GM18907 (cell line): ENCODE data around the gene MARCHF3.
"Not testable (repeated sequence)": the region's sequence is repeated elsewhere in the genome, so short reads cannot be mapped to it uniquely, and the experiment has no call there.

Experiments
- ATAC-seq: cut with Tn5 transposase; IDR thresholded peaks from one replicate; pipeline ENCODE4 v1.9.1; 2021; ENCODE audit warnings: mild to moderate bottlenecking, moderate library complexity; ENCODE audit not compliant: unreplicated experiment

MARCHF3 gene

GRCh38 chr5:126961702-126962101 lies 68.7 kb downstream of the MARCHF3 start:
- ATAC-seq: no peak

GRCh38 chr5:126961128-126961527 lies 69.2 kb downstream of the MARCHF3 start:
- ATAC-seq: no peak

- ATAC-seq: no peak
Observed at GRCh38 chr5:126959188-126959587, 71.2 kb downstream of the MARCHF3 start.

DNA sequence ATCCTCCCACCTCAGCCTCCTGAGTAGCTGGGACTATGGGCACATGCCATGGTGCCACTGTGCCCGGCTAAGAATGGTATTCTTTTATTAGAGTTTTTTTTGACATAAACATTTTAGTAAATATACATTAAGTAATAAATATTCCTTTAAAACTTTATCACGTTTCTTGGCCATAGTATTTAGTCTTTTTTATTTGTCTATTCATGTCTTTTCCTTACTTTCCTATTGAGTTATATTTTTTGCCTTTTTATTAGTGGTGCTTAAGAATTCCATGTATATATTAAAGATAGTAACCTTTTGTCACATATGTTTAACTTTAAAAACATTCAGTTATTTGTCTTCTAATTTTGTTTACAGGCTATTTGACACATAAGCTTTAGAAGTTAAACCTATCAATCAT lies 73.4 kb downstream of the MARCHF3 start:
- ATAC-seq: no peak

- ATAC-seq: no peak
Observed at GRCh38 chr5:126954981-126955380, 75.4 kb downstream of the MARCHF3 start.

GRCh38 chr5:126953640-126954039 lies 76.7 kb downstream of the MARCHF3 start:
- no peak for ATAC-seq

DNA sequence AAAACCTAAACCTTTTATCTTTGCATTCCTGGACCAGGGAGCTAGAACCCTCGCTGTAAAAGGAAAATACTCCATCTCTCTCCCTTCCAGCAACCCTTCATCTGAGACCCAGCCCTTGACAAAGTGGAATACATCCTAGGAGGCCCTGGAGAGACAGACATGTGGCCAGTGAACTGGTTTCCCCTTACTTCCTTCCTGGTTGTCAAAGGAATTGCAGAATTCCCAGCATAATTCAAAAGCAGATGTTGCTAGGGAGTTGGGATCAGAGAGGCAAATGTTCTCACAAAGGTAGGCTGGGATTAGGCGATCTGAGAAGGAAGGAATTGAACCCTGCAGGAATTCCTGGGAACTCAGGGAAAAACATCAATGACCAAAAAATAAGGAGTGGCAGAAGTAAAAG lies 80.9 kb downstream of the MARCHF3 start:
- no peak for ATAC-seq

- no peak for ATAC-seq
Observed at GRCh38 chr5:126948453-126948852, 81.9 kb downstream of the MARCHF3 start.

- ATAC-seq: peak; percentile 21
Observed at GRCh38 chr5:126948011-126948355, 82.4 kb downstream of the MARCHF3 start.

DNA sequence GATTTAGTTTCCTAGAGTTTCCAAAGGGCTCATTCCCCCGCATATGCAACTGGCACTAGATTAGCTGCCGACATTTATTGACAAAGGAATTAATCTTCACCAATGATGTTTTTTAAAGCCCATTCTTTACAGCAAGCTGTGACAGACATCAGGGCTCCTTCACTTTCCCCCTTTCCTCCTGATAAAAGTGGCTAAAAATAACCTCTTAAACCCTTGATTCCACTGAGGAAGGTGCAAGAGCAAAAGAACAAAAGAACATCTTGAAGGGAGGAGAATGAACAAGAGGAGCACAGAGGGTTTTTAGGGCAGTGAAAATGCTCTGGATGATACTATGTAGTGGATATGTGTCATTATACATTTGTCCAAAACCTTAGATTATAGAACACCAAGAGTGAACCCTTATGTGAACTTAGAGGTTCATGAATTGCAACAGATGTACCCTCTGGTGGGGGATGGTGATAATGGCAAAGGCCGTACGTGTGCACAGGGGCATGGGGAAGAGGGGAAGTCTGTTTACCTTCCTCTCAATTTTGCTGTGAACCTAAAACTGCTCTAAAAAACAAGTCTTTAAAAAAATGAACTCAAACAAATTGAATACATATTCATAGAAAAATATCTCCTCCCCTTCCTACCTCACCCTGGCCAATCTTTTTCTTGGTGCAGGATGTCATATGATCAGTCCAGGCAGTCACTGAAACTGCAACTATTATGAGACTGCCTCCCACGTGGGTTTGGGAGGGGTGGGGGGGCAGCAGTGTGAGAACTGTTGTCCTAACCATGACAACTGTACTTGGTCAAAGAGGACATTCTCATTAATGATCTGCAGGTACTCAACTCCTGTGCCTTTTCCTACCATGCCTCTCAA lies 83.0 kb downstream of the MARCHF3 start:
- ATAC-seq: peak; percentile 90

DNA sequence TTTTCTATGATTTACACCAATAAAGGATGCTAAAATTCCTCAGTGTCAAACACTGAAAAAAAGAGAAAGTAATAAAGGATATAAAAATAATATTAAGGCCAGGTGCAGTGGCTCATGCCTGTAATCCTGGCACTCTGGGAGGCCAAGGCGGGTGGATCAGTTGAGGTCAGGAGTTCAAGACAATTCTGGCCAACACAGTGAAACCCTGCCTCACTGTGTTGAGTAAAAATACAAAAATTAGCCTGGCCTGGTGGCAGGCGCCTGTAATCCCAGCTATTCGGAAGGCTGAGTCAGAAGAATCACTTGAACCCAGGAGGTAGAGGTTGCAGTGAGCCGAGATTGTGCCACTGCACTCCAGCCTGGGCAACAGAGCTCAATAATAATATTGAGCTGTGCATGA lies 87.5 kb downstream of the MARCHF3 start:
- not testable (repeated sequence) for ATAC-seq

- ATAC-seq: no peak
Observed at GRCh38 chr5:126941403-126941802, 89.0 kb downstream of the MARCHF3 start.

DNA sequence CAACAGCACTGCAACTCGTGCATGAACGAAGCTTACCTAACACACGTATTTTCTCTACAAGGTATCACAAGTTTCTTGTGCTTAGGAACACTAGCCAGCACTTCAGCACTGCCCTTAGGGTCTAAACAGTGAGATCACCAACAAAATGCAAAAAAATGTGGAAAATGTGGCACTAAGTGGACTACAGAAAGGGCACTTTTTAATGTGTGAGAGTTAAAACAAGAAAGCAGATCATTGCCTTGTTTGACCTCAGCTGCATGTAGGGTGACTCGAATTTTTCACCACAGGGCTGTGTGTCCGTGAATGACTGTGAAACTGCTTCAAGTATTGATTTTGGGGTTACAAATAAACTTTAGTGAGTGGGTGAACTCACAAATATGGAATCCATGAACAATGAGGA lies 90.5 kb downstream of the MARCHF3 start:
- no peak for ATAC-seq

- ATAC-seq: no peak
Observed at GRCh38 chr5:126938466-126938865, 91.9 kb downstream of the MARCHF3 start.

DNA sequence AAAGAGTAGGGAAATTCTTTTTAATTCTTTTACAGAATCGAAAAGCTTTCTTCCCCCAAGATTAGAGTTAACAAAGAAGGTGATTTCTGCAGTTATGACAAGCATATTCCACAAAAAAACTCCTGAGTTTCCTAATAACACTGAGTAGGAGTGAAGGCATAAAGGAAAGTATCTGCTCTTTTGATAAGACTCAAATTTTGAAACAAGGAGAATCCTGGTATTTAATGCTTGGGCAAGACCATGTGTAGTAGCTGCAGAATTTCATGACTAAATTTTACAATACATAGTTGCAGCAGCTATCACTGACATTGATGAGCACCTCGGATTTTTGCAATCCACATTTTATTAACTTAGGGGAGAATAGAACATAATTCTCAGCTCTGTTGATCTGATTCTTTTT lies 92.6 kb downstream of the MARCHF3 start:
- no peak for ATAC-seq

DNA sequence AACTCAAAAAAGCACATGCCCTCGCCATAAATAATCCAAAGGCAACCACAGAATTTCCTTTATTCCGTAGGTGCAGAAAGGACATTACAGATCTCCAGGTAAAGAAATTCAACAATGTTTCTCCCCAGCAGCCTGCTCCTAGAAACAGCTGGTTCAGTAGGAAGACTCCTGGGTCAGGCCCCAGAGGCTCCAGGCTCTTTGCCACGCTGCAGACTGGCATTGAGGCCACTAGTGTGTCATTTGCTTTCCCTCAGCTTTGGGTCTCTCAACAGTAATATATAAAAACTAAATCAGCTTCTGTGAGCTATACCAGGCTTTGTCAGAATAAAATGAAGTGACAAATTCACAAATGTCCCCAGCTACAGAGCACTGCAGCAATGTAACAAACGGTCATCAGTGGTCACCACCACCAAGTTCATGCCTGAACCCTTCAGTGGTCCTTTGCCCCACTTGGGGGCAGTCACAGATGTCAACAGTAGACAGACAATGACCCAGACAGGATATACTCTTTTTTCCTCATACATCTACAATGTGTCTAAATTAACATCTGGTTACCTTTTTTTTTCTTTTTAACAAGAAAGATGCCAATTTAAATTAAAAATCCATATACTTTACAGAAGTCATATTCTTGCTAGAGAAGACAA lies 93.5 kb downstream of the MARCHF3 start:
- ATAC-seq: no peak

DNA sequence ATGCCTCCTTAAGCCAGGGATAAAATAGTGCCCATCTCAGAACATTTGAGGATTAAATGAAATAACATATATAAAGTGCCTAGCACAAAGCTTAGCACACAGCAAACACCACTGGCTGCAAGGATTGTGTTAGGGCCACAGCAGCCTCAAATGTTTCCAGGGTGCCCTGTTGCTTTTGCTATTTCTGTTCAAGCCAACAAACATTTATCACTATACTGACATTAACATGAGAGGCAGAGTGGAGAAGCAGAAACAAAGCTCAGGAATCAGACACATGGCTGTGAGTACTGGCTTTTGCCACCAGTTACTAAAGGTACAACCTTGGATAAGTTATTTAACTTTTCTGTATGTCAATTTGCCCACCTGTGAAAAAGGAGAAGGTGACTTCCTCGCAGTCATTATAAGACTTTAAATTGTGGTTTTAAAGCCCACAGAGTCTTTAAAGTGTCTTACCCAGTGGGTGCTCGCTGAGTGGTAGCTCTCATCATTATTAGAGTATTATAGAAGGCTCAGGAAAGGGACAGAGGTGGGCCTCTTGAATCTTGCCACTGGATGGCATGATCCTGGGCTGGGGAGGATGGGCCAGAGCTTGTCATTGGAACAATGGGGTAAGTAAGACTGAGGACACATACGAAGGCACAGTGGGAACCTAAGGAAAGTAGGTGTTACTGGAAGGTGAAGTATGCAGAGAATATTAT lies 98.2 kb downstream of the MARCHF3 start:
- ATAC-seq: peak; percentile 67

DNA sequence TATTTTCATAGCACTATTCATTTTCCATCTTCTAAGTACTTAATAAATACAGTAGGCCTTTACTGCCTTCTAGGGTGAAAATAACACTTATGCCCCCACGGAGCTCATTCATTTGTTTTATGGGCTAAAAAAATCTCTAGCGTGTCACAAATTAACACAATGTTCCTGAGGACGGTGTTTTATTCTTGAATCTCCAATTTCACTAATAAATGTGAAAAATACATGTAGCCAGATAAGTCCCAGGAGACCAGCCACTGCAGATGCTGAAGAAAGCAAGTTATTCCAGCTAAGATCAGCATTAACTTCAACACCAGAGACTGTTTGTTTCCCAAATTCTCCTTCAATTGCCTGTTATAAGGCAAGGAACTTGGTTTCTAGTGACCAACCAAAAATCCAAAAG lies 102.3 kb downstream of the MARCHF3 start:
- ATAC-seq: no peak

DNA sequence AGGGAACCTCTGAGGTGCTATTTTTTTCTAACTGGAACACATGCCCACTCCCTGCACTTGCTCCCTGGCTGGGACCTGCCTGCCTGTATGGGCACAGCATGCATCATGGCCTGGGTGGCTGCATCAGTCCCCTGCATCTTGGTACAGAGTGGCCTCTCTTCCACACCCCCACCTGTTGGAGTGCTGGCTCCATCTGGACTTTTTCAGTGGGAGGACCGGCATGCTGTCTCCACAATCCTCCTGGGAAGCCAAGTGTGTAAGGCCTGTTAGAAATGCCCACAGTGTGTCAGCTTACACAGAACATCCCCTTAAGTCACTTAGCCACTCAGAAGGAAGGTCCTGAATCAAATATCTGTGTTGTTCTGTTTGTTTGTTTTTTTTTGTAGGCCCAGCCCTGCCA lies 102.9 kb downstream of the MARCHF3 start:
- no peak for ATAC-seq

DNA sequence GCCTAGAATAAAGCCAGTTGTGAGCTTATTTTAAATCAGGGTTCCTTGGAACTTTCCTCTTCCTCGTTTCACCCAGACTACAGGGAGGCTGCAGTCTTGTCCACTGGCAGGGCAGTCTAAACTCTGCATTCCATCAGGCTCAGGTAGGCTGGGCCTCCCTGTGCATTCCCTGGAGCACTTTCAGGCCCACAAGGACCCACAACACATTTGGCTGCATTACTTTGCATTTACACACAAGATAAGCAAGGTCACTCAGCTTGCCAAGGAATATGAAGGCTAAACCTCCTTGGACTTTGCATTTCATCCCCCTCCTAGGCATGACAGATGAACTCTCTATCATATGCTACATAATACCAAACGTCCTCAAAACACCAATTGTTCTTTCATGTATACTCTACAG lies 104.2 kb downstream of the MARCHF3 start:
- no peak for ATAC-seq

DNA sequence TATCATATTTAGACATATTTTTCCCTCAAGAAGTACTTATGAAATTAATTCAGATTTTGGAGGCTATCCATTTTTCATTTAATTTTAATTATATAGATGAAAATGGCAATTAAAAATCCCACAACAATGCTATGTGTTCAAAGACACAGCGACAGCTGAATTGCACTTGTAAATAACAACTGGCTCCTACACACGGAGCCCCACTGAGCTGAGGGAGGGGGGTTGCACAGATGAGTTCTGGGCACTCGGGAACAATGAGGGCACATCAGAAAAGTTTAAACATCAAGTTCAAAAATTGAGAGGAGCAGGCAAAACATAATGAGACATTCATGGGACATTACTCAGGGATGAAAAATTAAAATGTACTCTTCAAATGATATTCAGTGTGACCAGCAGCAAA lies 104.9 kb downstream of the MARCHF3 start:
- ATAC-seq: no peak
